Stimulated activated naive CD8-positive, alpha-beta T cell treated with anti-CD3 and anti-CD28 coated beads, Interleukin-15, amount 100 ng/mL, for 72 hours (primary cell): ENCODE measurements around the gene ANKZF1.
A peak's percentile ranks its signal among the peaks of the same experiment; 100 is the strongest.
"Not testable (repeated sequence)": the region's sequence is repeated elsewhere in the genome, so short reads cannot be mapped to it uniquely, and the experiment has no call there.

Experiments used
- ATAC-seq: fragments of 150-1000 bp; cut with Tn5 transposase; 2 replicates; pipeline ENCODE4 v1.10.0; 2021; ENCODE audit warnings: mild to moderate bottlenecking, moderate library complexity
- DNase-seq, 2 donors: peaks; one replicate each; pipeline ENCODE4 v3.0.0; 2021 to 2022
- H3K27ac Mint-ChIP-seq, 2 donors: one replicate each; pipeline ENCODE4 v1.8.0; 2022; ENCODE audit warnings: mild to moderate bottlenecking in 2 of 2, mixed read lengths in 2 of 2, moderate library complexity in 2 of 2
- H3K27me3 Mint-ChIP-seq: one replicate; pipeline ENCODE4 v1.8.0; 2022; ENCODE audit warnings: mixed read lengths
- H3K4me1 Mint-ChIP-seq: one replicate; pipeline ENCODE4 v1.8.0; 2022; ENCODE audit warnings: mild to moderate bottlenecking, mixed read lengths
- H3K4me3 Mint-ChIP-seq, 2 donors: one replicate each; pipeline ENCODE4 v1.8.0; 2022; ENCODE audit warnings: mild to moderate bottlenecking in 2 of 2, mixed read lengths in 2 of 2, moderate library complexity in 1 of 2
- H3K9me3 Mint-ChIP-seq, 2 donors: one replicate each; pipeline ENCODE4 v1.8.0; 2022; ENCODE audit warnings: mixed read lengths in 2 of 2

Gene ANKZF1, protein sequence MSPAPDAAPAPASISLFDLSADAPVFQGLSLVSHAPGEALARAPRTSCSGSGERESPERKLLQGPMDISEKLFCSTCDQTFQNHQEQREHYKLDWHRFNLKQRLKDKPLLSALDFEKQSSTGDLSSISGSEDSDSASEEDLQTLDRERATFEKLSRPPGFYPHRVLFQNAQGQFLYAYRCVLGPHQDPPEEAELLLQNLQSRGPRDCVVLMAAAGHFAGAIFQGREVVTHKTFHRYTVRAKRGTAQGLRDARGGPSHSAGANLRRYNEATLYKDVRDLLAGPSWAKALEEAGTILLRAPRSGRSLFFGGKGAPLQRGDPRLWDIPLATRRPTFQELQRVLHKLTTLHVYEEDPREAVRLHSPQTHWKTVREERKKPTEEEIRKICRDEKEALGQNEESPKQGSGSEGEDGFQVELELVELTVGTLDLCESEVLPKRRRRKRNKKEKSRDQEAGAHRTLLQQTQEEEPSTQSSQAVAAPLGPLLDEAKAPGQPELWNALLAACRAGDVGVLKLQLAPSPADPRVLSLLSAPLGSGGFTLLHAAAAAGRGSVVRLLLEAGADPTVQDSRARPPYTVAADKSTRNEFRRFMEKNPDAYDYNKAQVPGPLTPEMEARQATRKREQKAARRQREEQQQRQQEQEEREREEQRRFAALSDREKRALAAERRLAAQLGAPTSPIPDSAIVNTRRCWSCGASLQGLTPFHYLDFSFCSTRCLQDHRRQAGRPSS

DNA sequence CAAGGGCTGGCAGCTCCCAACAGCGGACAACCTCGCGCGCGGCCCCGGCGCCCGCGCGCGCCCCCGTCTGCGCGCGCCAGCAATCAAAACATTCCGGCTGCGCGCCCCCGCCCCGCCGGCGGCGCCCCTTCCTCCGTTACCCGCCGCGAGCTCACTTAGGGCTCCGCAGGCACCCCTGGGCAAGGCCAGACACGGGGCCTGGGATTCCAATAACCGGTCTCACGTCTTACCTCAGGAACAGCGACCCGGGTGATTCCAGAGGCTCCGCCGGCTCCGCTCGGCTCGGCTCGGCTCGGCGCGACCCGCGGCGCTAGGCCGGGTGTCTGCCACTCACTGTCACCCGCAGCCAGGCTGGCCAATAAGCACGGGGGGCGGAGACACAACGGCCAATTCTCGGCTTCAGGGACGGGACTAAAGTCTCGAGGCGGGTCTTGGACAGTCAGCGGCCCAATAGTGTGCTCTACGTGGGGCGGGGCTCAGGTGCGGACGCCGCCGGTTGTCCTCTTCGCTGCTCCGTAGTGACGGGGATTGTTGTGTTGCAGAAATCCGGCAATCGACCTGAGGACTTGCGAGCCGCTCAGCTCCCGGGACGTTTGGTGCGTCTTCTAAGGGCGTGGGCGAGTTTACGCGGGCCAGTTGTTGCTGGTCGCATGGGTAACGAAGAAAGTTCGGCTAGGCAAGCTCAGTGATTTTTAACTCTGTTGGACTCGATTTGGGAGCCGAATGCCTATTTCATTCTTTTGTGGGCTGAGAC, at the start of gene ANKZF1, which contains the start of gene ATG9A:
Gene ANKZF1, plus strand, starts transcription at position 502 of the 754 bp plus-strand sequence. CDS start 452 bp downstream, outside the sequence.
Gene ATG9A, minus strand, starts transcription at position 332 of the 754 bp plus-strand sequence. CDS start 1,612 bp downstream, outside the sequence.
- DNase-seq (peak; percentile 97 to 99), ATAC-seq (peak; percentile 97)
- peaks cover 65% of the 10 kb centered on the region for H3K4me1 Mint-ChIP-seq
- peak within 1 kb of the TSS; percentile 93 to 100 for H3K4me3 Mint-ChIP-seq
- H3K27me3 Mint-ChIP-seq, result no peaks in the 10 kb centered on the region
- H3K9me3 Mint-ChIP-seq, result no peaks in the 10 kb centered on the region
- peak within 1 kb of the TSS; percentile 97 to 99 for H3K27ac Mint-ChIP-seq

- H3K9me3 Mint-ChIP-seq, result no peaks in the 10 kb centered on the region
- H3K4me1 Mint-ChIP-seq, result peaks cover 50% of the 10 kb centered on the region
- ATAC-seq (no peak), DNase-seq (no peak)
- H3K27me3 Mint-ChIP-seq, result no peaks in the 10 kb centered on the region
- no peak overlapping the region for H3K27ac Mint-ChIP-seq
- no peak overlapping the region for H3K4me3 Mint-ChIP-seq
These were observed 48.6 kb upstream of the ANKZF1 start for GRCh38 chr2:219180961-219181360.

DNA sequence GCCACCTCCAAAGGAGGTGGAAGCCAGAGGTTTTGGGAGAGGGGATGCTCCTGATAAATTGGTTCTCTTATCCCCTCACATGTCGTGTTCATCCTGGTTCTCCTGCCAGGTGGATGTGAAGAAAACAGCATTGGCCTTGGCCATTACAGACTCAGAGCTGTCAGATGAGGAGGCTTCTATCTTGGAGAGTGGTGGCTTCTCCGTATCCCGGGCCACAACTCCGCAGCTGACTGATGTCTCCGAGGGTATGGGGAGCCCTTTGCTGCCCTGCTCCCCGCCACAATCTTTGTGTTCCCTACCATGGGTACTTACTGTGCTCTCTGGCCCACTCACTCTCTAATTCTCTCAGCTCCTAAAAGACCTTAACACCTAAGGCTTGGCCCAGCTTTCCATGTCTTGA, 48.1 kb upstream of the ANKZF1 start:
- DNase-seq (no peak), ATAC-seq (no peak)
- H3K4me1 Mint-ChIP-seq, result peaks cover 55% of the 10 kb centered on the region
- H3K9me3 Mint-ChIP-seq, result no peaks in the 10 kb centered on the region
- H3K27ac Mint-ChIP-seq, result peak overlapping the region; percentile 83 to 86
- H3K27me3 Mint-ChIP-seq, result no peaks in the 10 kb centered on the region
- peak overlapping the region in 1 of 2 donors; percentile 24 for H3K4me3 Mint-ChIP-seq

- peaks cover 66% of the 10 kb centered on the region for H3K4me1 Mint-ChIP-seq
- H3K9me3 Mint-ChIP-seq, result no peaks in the 10 kb centered on the region
- DNase-seq (peak in 1 of 2 donors; percentile 43), ATAC-seq (peak; percentile 51)
- peak overlapping the region; percentile 62 to 92 for H3K27ac Mint-ChIP-seq
- H3K4me3 Mint-ChIP-seq, result peak overlapping the region; percentile 11 to 16
- H3K27me3 Mint-ChIP-seq, result no peaks in the 10 kb centered on the region
These were observed 47.1 kb upstream of the ANKZF1 start for GRCh38 chr2:219182331-219183150.

DNA sequence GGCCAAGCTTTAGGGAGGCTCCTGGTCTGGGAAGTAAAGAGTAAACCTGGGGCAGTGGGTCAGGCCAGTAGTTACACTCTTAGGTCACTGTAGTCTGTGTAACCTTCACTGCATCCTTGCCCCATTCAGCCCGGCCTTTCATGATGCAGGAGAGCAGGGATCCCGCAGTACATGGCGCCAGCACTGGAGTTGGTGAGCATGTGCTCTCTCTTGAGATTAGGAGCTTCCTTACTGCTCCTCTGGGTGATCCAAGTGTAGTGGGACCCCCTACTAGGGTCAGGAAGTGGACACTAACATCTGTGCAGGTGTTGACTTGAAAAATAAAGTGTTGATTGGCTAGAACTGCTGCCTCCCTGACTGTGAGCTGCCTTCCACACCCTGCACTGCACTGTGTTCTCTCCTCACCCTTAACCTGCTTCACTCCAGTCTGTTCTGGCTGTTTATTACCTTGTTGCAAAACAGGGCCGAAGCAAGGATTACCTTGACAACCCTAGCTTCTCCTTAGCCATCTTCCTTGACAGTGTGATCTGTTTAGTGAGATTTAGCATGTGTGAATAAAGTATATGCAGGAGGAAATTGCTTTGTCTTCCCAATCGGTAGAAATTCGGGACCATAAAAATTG, 46.3 kb upstream of the ANKZF1 start:
- DNase-seq (no peak), ATAC-seq (no peak)
- Mint-ChIP-seq H3K27ac (peak overlapping the region; percentile 62 to 92), H3K27me3 (no peaks in the 10 kb centered on the region), H3K4me3 (peak overlapping the region in 1 of 2 donors; percentile 16), H3K9me3 (no peaks in the 10 kb centered on the region), H3K4me1 (peaks cover 67% of the 10 kb centered on the region)

DNA sequence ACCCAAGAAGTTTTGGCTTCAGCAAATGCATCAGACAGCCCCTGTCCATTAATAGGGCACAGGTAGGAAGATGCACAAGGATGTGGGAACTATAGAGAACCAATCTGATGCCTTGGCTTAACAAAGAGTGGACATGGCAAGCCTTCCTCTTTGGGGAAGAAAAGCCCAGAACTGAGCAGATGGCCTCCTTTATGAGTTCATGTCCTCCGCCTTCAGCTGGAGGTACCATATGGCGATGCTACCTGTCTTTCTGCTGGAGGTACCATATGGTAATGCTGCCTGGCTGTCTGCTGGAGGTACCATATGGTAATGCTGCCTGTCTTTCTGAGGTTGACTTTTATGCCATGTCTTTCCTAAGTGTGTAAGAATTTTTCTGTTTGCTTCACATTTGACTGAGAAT, 45.5 kb upstream of the ANKZF1 start:
- H3K27me3 Mint-ChIP-seq, result no peaks in the 10 kb centered on the region
- no peak for ATAC-seq
- peaks cover 65% of the 10 kb centered on the region for H3K4me1 Mint-ChIP-seq
- H3K9me3 Mint-ChIP-seq, result no peaks in the 10 kb centered on the region
- H3K27ac Mint-ChIP-seq, result no peak overlapping the region
- no peak overlapping the region for H3K4me3 Mint-ChIP-seq
- DNase-seq, result no peak

- Mint-ChIP-seq H3K4me3 (peak overlapping the region in 1 of 2 donors; percentile 41), H3K4me1 (peaks cover 37% of the 10 kb centered on the region), H3K27ac (peak overlapping the region; percentile 4 to 90), H3K27me3 (no peaks in the 10 kb centered on the region), H3K9me3 (no peaks in the 10 kb centered on the region)
- peak; percentile 94 for ATAC-seq
- peak in 1 of 2 donors; percentile 54 for DNase-seq
These were observed 42.7 kb upstream of the ANKZF1 start for GRCh38 chr2:219186754-219187456.

DNA sequence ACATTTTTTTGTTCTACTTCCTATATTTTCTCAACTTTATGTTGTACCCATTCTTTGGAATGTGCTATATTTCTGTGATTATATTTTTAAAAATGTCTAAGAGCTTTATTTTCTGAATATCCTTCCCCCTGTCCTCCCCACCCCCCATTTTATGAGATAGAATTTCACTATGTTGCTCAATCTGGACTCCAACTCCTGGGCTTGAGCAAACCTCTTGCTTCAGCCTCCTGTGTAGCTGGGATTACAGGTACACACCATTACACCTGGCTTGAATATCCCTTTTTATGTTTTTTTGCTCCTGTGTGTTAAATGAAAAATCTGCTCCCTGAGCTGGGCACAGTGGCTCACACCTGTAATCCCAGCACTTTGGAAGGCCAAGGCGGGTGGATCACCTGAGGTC, 32.2 kb upstream of the ANKZF1 start:
- ATAC-seq (no peak), DNase-seq (no peak)
- no peaks in the 10 kb centered on the region for H3K9me3 Mint-ChIP-seq
- H3K27ac Mint-ChIP-seq, result no peak overlapping the region
- no peaks in the 10 kb centered on the region for H3K27me3 Mint-ChIP-seq
- H3K4me1 Mint-ChIP-seq, result peaks cover 34% of the 10 kb centered on the region
- H3K4me3 Mint-ChIP-seq, result no peak overlapping the region

GRCh38 chr2:219198974-219199373, 30.6 kb upstream of the ANKZF1 start:
- no peak for DNase-seq
- peak overlapping the region; percentile 24 to 85 for H3K4me3 Mint-ChIP-seq
- H3K27me3 Mint-ChIP-seq, result no peaks in the 10 kb centered on the region

DNA sequence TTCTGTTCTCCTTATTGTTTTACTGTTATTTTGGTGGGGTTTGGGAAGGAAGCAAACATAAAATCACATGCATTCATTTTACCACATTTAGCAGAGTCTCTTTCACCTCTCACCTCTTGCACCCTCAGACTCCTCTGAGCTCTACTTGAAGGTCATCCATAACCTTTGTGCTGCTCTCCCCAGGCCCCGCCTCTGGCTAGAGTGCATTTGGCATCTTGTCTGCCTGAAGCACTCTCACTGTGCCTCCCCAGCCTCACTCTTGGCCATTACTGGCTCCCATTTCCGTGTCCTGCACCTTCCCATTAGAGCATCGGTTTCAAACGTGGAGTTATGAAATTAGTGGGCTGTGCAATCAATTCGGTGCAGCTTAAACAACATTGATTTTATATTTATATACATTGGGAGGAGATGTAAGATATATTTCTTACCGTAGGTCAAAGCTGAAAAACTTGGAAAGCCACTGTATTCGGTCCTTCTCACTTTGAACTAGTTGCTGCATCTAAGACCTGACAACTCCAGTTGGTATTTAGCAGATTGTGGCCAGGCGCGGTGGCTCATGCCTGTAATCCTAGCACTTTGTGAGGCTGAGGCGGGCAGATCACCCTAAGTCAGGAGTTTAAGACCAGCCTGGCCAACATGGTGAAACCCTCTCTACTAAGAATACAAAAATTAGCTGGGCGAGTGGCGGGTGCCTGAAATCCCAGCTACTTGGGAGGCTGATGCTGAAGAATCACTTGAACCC, 30.0 kb upstream of the ANKZF1 start:
- DNase-seq (no peak), ATAC-seq (no peak)
- H3K9me3 Mint-ChIP-seq, result peaks cover 0 to 6% of the 10 kb centered on the region in 2 donors
- peaks cover 34% of the 10 kb centered on the region for H3K4me1 Mint-ChIP-seq
- H3K4me3 Mint-ChIP-seq, result peak overlapping the region; percentile 24 to 85
- peak overlapping the region; percentile 41 to 65 for H3K27ac Mint-ChIP-seq
- no peaks in the 10 kb centered on the region for H3K27me3 Mint-ChIP-seq

More at GRCh38 chr2:219198974-219199373, 30.6 kb upstream of the ANKZF1 start:
- H3K4me1 Mint-ChIP-seq, result peaks cover 34% of the 10 kb centered on the region
- H3K27ac Mint-ChIP-seq, result no peak overlapping the region
- no peaks in the 10 kb centered on the region for H3K9me3 Mint-ChIP-seq
- no peak for ATAC-seq

- DNase-seq, result peak; percentile 72 to 77
- H3K9me3 Mint-ChIP-seq, ATAC-seq, H3K27me3 Mint-ChIP-seq: not testable (repeated sequence)
- Mint-ChIP-seq H3K27ac (peak overlapping the region; percentile 95 to 96), H3K4me1 (peaks cover 34% of the 10 kb centered on the region), H3K4me3 (peak overlapping the region; percentile 85 to 88)
These were observed 28.9 kb upstream of the ANKZF1 start for GRCh38 chr2:219200502-219201326.

GRCh38 chr2:219201331-219201730, 28.3 kb upstream of the ANKZF1 start:
- not testable (repeated sequence) for H3K9me3 Mint-ChIP-seq, DNase-seq, H3K27me3 Mint-ChIP-seq, H3K27ac Mint-ChIP-seq, ATAC-seq, H3K4me3 Mint-ChIP-seq
- H3K4me1 Mint-ChIP-seq, result peaks cover 34% of the 10 kb centered on the region
